ENCODE data around the gene PPL. TPM values are rescaled to one million over a fixed set of nuclear protein-coding genes. Genes with fewer than 3 reads are reported as not detected.

Gene PPL
- total RNA-seq, 4 donors from 2014 or later = 31.3 to 97.6 (median 59.5) TPM

DNA sequence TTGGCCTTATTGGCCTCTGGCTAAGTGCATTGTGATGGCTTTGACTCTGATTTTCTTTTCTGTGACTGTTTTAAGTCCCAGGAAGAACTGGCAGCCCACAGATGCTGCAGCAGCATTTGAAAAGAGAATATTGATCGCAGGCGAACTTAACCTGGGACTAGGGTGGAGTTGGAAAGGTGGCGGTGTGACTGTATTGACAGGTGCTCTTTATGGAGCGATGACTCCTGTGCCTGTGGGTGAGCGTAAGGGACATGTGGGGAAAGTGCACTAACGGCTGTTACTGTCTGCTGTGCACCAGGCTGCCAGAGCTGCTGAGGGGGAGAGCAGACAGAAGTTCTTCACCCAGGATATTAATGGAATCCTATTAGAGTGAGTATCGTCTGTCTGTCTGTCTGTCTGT, 68.4 kb downstream of the PPL start:
- DNase-seq (ENCODE audit: low spot score) (no peak), ATAC-seq (ENCODE audit: low FRiP score) (no peak)
- TF ChIP-seq, protein P1, sequence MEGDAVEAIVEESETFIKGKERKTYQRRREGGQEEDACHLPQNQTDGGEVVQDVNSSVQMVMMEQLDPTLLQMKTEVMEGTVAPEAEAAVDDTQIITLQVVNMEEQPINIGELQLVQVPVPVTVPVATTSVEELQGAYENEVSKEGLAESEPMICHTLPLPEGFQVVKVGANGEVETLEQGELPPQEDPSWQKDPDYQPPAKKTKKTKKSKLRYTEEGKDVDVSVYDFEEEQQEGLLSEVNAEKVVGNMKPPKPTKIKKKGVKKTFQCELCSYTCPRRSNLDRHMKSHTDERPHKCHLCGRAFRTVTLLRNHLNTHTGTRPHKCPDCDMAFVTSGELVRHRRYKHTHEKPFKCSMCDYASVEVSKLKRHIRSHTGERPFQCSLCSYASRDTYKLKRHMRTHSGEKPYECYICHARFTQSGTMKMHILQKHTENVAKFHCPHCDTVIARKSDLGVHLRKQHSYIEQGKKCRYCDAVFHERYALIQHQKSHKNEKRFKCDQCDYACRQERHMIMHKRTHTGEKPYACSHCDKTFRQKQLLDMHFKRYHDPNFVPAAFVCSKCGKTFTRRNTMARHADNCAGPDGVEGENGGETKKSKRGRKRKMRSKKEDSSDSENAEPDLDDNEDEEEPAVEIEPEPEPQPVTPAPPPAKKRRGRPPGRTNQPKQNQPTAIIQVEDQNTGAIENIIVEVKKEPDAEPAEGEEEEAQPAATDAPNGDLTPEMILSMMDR (IDR thresholded peaks at IDR 0.05) = no peak

DNA sequence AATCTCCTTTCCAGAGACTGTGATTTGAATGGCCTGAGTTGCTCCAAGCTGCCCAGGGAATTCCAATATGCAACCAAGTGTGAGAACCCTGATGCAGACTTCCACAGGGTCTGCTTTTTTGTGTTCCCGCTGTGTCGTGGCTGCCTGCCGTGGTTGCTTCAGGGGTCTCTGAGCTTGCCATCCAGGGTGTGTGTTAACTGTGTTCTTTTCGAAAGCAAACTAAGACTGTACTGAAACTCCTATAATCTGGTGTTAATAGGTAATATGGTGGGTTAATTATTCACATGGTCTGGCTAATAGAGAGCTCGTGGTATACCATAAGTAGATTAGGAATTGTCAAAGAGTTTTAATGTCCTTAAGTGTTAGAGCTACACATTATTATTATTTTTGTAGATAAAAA, 68.9 kb downstream of the PPL start:
- DNase-seq (ENCODE audit: low spot score) (no peak), ATAC-seq (ENCODE audit: low FRiP score) (no peak)
- TF ChIP-seq, protein P1 (IDR thresholded peaks at IDR 0.05) = no peak

DNA sequence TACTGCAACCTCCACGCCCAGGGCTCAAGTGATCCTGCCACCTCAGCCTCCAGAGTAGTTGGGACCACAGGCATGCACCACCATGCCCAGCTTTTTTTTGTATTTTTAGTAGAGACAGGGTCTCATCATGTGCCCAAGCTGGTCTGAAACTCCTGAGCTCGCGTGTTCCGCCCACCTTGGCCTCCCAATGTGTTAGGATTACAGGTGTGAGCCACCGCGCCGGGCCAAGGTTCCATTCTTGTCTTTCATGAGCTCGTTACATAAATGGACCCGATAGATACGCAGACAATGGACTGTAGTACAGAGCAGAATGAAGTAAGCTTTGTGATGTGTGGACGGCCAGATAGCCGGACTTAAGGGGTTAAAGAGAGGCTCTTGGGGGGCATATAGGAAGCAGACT, 70.4 kb downstream of the PPL start:
- peak; percentile 17 for ATAC-seq (ENCODE audit: low FRiP score)
- no peak for DNase-seq (ENCODE audit: low spot score)
- TF ChIP-seq, protein P1 (IDR thresholded peaks at IDR 0.05) = no peak

DNA sequence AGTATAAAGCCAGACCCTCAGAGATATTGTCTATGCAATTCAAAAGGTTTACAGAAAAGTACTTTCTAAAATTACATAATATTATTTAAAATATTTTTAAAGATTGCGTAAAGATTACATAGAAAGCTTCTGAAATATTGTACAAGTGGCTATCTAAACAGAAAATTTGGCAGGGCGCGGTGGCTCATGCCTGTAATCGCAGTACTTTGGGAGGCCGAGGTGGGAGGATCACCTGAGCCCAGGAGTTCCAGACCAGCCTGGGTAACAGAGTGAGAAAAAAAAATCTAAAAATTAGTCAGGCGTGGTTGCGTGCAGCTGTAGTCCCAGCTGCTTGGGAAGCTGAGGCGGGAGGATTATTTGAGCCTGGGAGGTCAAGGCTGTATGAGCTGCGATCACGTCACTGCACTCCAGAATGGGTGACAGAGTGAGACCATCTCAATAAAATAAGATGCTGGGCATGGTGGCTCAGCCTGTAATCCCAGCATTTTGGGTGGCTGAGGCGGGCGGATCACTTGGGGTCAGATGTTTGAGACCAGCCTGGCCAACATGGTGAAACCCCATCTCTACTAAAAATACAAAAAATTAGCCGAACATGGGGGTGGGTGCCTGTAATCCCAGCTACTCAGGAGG, 71.6 kb downstream of the PPL start:
- no peak for DNase-seq (ENCODE audit: low spot score)
- no peak for ATAC-seq (ENCODE audit: low FRiP score)
- TF ChIP-seq, protein P1 (IDR thresholded peaks at IDR 0.05) = no peak

DNA sequence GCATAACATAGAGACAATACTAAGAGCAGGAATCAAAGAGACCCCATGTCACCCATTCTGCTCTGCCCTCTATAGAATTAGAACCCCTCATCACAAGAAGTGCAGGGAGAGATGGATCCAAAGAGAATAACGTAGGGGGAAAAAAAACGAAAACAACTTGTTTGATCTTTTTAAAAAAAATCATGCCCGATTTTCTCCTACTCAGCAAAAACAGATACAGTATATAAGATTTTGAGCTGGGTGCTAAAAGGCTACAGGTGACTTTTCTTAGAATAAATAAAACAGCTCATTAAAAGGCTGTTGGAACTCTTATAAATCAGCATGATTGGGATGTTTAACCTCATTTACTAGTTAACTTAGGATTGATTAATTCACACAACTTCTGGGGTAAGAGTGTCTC, 72.2 kb downstream of the PPL start:
- DNase-seq (ENCODE audit: low spot score) (no peak), ATAC-seq (ENCODE audit: low FRiP score) (no peak)
- TF ChIP-seq, protein P1 (IDR thresholded peaks at IDR 0.05) = no peak

DNA sequence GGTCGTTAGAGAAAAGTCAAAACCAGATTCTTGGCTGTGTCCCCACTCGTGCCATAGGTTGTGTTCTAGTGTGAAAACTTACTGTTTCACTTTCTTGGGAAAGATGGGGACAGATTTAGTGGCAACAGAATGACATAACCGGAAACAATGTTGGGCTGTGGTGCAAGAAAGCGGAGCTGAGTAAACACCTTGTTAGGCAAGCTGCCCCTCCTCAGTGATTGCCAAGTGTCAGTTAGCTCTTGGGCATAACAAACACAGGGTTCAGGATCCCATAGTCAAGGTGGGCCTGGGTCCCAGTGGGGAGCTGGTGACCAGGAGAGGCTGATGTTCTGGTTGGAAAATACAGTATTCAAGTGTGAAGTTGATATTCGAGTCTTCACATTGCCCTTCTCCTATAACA, 74.3 kb downstream of the PPL start:
- no peak for DNase-seq (ENCODE audit: low spot score)
- TF ChIP-seq, protein P1 (IDR thresholded peaks at IDR 0.05) = no peak
- no peak for ATAC-seq (ENCODE audit: low FRiP score)

DNA sequence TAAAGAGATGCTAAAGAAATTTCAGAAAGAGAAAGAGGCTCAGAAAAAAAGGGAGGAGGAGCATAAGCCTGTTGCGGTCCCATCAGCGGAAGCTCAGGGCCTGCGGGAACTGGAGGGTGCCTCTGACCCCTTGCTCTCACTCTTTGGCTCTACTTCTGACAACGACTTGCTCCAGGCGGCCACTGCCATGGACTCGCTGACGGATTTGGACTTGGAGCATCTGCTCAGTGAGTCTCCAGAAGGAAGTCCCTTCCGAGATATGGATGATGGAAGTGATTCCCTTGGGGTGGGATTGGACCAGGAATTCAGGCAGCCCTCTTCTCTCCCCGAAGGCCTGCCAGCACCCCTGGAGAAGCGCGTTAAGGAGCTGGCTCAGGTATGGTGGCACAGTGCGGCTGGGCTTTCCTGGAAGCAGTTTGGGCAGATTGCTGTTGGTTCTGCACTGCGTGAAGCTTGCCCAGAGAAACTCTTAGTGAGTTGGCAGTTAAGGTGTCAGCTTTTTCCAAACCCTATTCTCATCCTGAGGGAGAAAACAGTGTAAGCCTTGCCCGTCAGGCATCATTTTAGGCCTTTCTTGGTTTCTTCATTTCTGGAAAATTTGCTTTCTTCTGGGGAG, 76.1 kb downstream of the PPL start:
- ATAC-seq (ENCODE audit: low FRiP score) = no peak
- TF ChIP-seq, protein P1 (IDR thresholded peaks at IDR 0.05) = no peak
- no peak for DNase-seq (ENCODE audit: low spot score)
